Esophagus (tissue), 2 donors: ENCODE results near the gene SLC16A7. TPM values are rescaled to one million over a fixed set of nuclear protein-coding genes. Genes with fewer than 3 reads are reported as not detected.

ENCODE experiments used
- H3K27ac ChIP-seq, 2 donors: one replicate each; pipeline ENCODE4 v1.5.1; 2013; ENCODE audit warnings: low read depth in 2 of 2, mild to moderate bottlenecking in 2 of 2, inconsistent platforms in 1 of 2, low read length in 1 of 2, moderate library complexity in 1 of 2
- H3K27me3 ChIP-seq, 2 donors: one replicate each; pipeline ENCODE4 v1.6.1; 2013; ENCODE audit warnings: low read length in 2 of 2, control low read depth in 1 of 2, mild to moderate bottlenecking in 1 of 2; ENCODE audit not compliant: insufficient read depth in 2 of 2, control insufficient read depth in 1 of 2
- H3K36me3 ChIP-seq, 2 donors: one replicate each; pipeline ENCODE4 v1.6.1; 2013; ENCODE audit warnings: low read length in 1 of 2; ENCODE audit not compliant: control insufficient read depth in 2 of 2, insufficient read depth in 2 of 2
- H3K4me1 ChIP-seq, 2 donors: one replicate each; pipeline ENCODE4 v1.6.1; 2013; ENCODE audit warnings: low read length in 1 of 2; ENCODE audit not compliant: control insufficient read depth in 2 of 2, insufficient read depth in 2 of 2
- H3K4me3 ChIP-seq, 2 donors: one replicate each; pipeline ENCODE4 v1.5.1; 2013; ENCODE audit warnings: low read length in 2 of 2, mild to moderate bottlenecking in 2 of 2, low read depth in 1 of 2, moderate library complexity in 1 of 2
- H3K9me3 ChIP-seq, 2 donors: one replicate each; pipeline ENCODE4 v1.6.1; 2013; ENCODE audit warnings: mild to moderate bottlenecking in 2 of 2, low read depth in 1 of 2, low read length in 1 of 2, moderate library complexity in 1 of 2; ENCODE audit not compliant: control insufficient read depth in 2 of 2, insufficient read depth in 1 of 2
- WGBS, 2 donors: extraction: QIAGEN DNeasy Blood & Tissue Kit; methylation state at CpG; one replicate each; pipeline ENCODE4 v1.1.7; 2013; 5-methylcytosine and 5-hydroxymethylcytosine counted together
- polyA plus RNA-seq, 2 donors: library from polyadenylated mRNA; stranded (reverse); fragments of 200-250 nt; gene quantifications; one replicate each; pipeline ENCODE4 v1.2.3, GENCODE V29; 2013
- donor health status: healthy with polysubstance abuse.
- donor health status: Bipolar disorder and iron deficiency.

The SLC16A7 gene
- polyA plus RNA-seq, 2 donors, result 3.8 to 6.9 TPM

DNA sequence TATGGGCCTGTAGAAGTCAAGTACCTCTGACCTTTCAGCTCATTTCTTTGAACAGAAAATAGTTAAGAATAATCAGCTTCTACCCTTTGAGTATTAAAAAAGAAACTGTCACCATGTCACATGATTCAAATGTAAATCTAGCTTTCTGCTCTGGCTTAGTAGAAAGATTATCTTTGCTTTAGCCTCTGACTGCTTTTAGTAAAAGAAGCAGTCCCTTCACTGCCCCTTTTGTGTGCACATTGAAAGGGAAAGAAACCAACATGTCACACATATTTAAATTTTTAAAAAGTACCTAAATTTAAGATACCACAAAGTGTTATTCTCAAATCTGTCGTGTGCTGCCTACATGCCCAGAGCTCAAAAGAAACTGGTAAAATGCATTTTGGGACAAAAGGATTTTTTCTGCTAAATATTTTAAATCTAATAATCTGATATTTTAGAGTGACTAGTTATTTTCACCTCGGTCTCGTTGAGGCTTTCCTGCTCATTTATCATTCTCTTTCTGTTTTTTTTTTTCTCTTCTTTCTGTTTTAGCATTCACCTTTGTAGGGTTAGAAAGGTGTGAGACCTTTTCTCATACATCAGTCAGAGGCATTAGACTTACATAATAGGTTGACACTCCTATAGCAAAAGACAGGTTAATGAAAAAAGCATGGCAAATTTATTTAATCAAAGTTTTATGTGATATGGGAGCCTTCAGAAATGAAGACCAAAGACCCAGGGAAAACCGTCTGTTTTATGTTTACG is 41.3 kb downstream of the SLC16A7 start:
- H3K4me1 ChIP-seq, result peaks cover 0 to 3% of the 10 kb centered on the region in 2 donors
- no peak overlapping the region for H3K4me3 ChIP-seq
- H3K27me3 ChIP-seq, result no peaks in the 10 kb centered on the region
- peak overlapping the region in 1 of 2 donors; percentile 84 for H3K27ac ChIP-seq
- H3K9me3 ChIP-seq, result no peaks in the 10 kb centered on the region
- WGBS, 2 donors, result 70 to 71% methylated on average over 5 of the region's 5 CpGs
- no peaks in the 10 kb centered on the region for H3K36me3 ChIP-seq

- peak overlapping the region; percentile 81 to 84 for H3K27ac ChIP-seq
- no peak overlapping the region for H3K4me3 ChIP-seq
- no peaks in the 10 kb centered on the region for H3K9me3 ChIP-seq
- no peaks in the 10 kb centered on the region for H3K36me3 ChIP-seq
- H3K4me1 ChIP-seq, result no peaks in the 10 kb centered on the region
- H3K27me3 ChIP-seq, result no peaks in the 10 kb centered on the region
Measured at GRCh38 chr12:59637692-59638070, 41.9 kb downstream of the SLC16A7 start.

DNA sequence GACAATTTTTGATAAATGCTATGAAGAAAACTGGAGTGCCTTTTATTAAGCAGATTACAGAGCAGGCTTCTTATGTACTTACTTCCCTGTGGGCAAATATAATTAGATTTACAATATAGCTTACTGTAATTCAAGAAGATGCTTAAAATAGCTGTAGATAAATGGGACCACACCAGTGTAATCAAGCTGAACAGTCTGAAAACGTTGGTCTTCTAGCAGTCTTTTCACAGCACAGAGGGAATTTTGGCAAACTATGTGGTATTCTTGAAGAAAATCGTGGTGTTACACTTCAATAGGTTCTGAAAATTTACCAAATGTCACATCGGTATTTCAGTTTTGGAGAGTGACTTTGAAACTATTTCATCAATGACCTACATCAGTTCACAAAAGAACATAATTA is 47.7 kb downstream of the SLC16A7 start:
- Histone ChIP-seq H3K9me3 (no peaks in the 10 kb centered on the region), H3K36me3 (no peaks in the 10 kb centered on the region), H3K4me1 (no peaks in the 10 kb centered on the region), H3K27me3 (no peaks in the 10 kb centered on the region), H3K27ac (no peak overlapping the region), H3K4me3 (no peak overlapping the region)
- WGBS, 2 donors, result 61 to 64% methylated on average over 3 of the region's 3 CpGs

- Histone ChIP-seq H3K9me3 (no peaks in the 10 kb centered on the region), H3K4me3 (no peak overlapping the region), H3K27me3 (no peaks in the 10 kb centered on the region), H3K36me3 (no peaks in the 10 kb centered on the region), H3K27ac (no peak overlapping the region), H3K4me1 (no peaks in the 10 kb centered on the region)
- 86 to 97% methylated on average over 1 of the region's 1 CpG for WGBS, 2 donors
Measured at GRCh38 chr12:59645242-59645641, 49.4 kb downstream of the SLC16A7 start.

DNA sequence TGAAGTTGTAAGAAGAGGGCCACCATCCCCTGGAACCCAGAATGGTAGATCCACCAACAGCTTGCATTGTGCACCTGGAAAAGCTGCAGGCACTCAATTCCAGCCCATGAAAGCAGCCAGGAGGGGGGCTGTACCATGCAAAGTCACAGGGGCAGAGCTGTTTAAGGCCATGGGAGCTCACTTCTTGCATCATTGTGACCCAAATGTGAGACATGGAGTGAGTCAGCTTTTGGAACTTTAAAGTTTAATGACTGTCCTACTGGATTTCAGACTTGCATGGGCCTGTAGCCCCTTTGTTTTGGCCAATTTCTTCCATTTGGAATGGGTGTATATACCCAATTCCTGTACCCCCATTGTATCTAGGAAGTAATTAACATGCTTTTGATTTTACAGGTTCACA is 50.8 kb downstream of the SLC16A7 start:
- Histone ChIP-seq H3K9me3 (no peaks in the 10 kb centered on the region), H3K27me3 (no peaks in the 10 kb centered on the region), H3K36me3 (no peaks in the 10 kb centered on the region), H3K4me3 (no peak overlapping the region), H3K27ac (no peak overlapping the region), H3K4me1 (no peaks in the 10 kb centered on the region)

DNA sequence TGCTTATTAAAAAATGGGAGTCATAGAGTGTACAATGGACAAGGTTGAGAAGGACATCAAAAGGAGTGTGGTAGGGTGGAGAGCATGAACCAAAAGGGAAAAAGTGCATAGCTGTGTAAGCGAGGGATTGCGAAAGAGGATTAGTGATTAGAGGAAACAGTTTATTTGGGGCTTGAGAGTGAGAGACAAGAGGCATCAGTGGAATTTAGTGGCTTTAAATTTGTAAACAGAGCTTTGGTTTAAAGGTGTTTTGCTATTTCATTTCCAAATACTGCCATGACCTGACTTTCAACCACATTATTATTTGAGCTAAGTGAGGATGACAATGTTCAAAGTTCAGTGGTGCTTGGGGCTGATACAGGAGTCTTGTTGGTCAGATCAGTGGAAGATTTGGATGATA is 53.4 kb downstream of the SLC16A7 start:
- no peaks in the 10 kb centered on the region for H3K27me3 ChIP-seq
- 53 to 79% methylated on average over 2 of the region's 2 CpGs for WGBS, 2 donors
- no peaks in the 10 kb centered on the region for H3K4me1 ChIP-seq
- no peaks in the 10 kb centered on the region for H3K36me3 ChIP-seq
- H3K27ac ChIP-seq, result peak overlapping the region in 1 of 2 donors; percentile 34
- H3K4me3 ChIP-seq, result no peak overlapping the region
- no peaks in the 10 kb centered on the region for H3K9me3 ChIP-seq

DNA sequence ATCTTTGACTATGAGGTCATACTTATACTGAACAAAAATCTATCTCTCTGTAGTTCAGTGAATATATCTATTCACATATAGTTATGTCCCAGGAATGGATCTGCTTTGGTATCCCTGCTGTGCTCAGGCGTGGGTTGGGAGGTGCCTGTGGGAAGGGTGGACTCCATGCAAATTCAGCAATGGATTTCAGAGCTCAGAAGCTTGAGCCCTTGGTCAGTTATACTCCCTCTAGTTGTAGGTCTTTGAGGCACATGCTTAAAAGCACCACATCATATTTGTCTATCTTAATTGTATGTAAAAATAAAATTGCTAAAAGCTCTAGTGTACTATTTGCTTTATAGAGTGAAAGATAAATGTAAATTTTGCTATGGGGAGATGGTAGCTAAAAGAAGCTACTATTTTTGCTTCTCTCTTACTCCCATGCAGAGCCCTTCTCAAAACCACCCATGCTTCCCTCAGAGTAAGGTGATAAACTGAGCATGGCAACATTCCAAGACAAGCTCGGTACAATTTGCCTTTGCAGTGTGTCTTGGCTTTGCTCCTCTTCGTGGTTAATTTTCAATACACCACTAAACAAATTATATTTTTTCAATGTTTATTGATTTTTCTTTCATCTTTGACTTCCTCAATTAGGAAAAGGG is 54.9 kb downstream of the SLC16A7 start:
- Histone ChIP-seq H3K9me3 (no peaks in the 10 kb centered on the region), H3K36me3 (no peaks in the 10 kb centered on the region), H3K4me3 (no peak overlapping the region), H3K27me3 (no peaks in the 10 kb centered on the region), H3K27ac (no peak overlapping the region), H3K4me1 (no peaks in the 10 kb centered on the region)
- WGBS, 2 donors, result 42 to 44% methylated on average over 3 of the region's 3 CpGs

- no peaks in the 10 kb centered on the region for H3K9me3 ChIP-seq
- WGBS, 2 donors, result 16 to 22% methylated on average over 1 of the region's 1 CpG
- no peaks in the 10 kb centered on the region for H3K4me1 ChIP-seq
- no peaks in the 10 kb centered on the region for H3K27me3 ChIP-seq
- no peak overlapping the region for H3K27ac ChIP-seq
- no peak overlapping the region for H3K4me3 ChIP-seq
- no peaks in the 10 kb centered on the region for H3K36me3 ChIP-seq
Measured at GRCh38 chr12:59651229-59651920, 55.5 kb downstream of the SLC16A7 start.

DNA sequence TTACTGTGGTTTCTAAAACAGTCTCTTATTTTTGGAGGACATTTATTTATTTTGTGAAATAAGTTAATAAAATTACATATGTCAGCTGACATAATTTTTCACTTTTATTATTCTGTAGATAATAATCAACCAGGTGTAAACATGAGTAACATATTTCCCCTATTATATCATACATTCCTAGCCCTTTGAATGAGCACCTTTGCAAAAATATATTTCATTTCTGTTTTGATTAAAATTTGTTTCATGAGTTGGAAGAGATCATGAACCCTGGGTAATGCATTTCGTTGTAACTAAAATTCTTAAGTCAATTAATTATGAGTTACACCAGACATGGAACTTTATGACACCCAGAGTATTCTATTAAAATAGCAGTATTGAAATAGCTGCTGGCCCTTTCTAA is 56.3 kb downstream of the SLC16A7 start:
- Histone ChIP-seq H3K4me1 (no peaks in the 10 kb centered on the region), H3K27me3 (no peaks in the 10 kb centered on the region), H3K36me3 (no peaks in the 10 kb centered on the region), H3K27ac (no peak overlapping the region), H3K9me3 (no peaks in the 10 kb centered on the region), H3K4me3 (no peak overlapping the region)
- 77 to 80% methylated on average over 1 of the region's 1 CpG for WGBS, 2 donors
